CD8-positive, alpha-beta memory T cell (primary cell): ENCODE results near the gene RNF10. TPM values are rescaled to one million over a fixed set of nuclear protein-coding genes. Genes with fewer than 3 reads are reported as not detected.
"Not testable (repeated sequence)": the region's sequence is repeated elsewhere in the genome, so short reads cannot be mapped to it uniquely, and the experiment has no call there.

Source experiments
- CTCF ChIA-PET: fragments of 350-600 bp; sonication (Branson Sonifier 250); formaldehyde crosslinking; loops from one replicate; lab custom pipeline; 2021; ENCODE audit warnings: antibody characterized with exemption; lab: Charles Lee
- POLR2A ChIA-PET: fragments of 350-600 bp; sonication (Branson Sonifier 250); formaldehyde crosslinking; loops from one replicate; lab custom pipeline; 2021; ENCODE audit warnings: antibody characterized with exemption; lab: Charles Lee
- DNase-seq, 5 donors: peaks; one replicate each; pipeline versions ENCODE4 v3.0.0 to v3.0.0-alpha.2; 2020 to 2022; ENCODE audit warnings: mixed read lengths in 1 of 5
- H3K27ac ChIP-seq: one replicate; pipeline ENCODE4 v1.7.0; 2013; ENCODE audit warnings: low read depth, mild to moderate bottlenecking, low read length, moderate library complexity
- H3K27me3 ChIP-seq: 2 replicates; pipeline ENCODE4 v1.7.0; 2013; ENCODE audit warnings: low read length, mild to moderate bottlenecking; ENCODE audit not compliant: insufficient read depth, poor library complexity, severe bottlenecking
- H3K36me3 ChIP-seq: 2 replicates; pipeline ENCODE4 v1.7.0; 2013; ENCODE audit warnings: mild to moderate bottlenecking, low read length, moderate library complexity; ENCODE audit not compliant: insufficient read depth
- H3K4me1 ChIP-seq: 2 replicates; pipeline ENCODE4 v1.7.0; 2013; ENCODE audit warnings: mild to moderate bottlenecking, low read length, moderate library complexity; ENCODE audit not compliant: insufficient read depth
- H3K4me3 ChIP-seq: 2 replicates; pipeline ENCODE4 v1.7.0; 2013; ENCODE audit warnings: mild to moderate bottlenecking, low read length
- H3K9me3 ChIP-seq: 2 replicates; pipeline ENCODE4 v1.7.0; 2013; ENCODE audit warnings: mild to moderate bottlenecking, low read length
- H3K27ac Mint-ChIP-seq, 8 donors: one replicate each; pipeline ENCODE4 v1.8.0; 2020 to 2021; ENCODE audit warnings: mixed read lengths in 8 of 8, mild to moderate bottlenecking in 6 of 8, inconsistent platforms in 3 of 8, moderate library complexity in 3 of 8
- H3K27me3 Mint-ChIP-seq, 2 donors: one replicate each; pipeline ENCODE4 v1.8.0; 2020 to 2021; ENCODE audit warnings: mixed read lengths in 2 of 2, mild to moderate bottlenecking in 1 of 2, moderate library complexity in 1 of 2
- H3K36me3 Mint-ChIP-seq, 3 donors: one replicate each; pipeline ENCODE4 v1.8.0; 2020 to 2021; ENCODE audit warnings: mixed read lengths in 3 of 3, inconsistent platforms in 1 of 3, mild to moderate bottlenecking in 1 of 3
- H3K4me1 Mint-ChIP-seq, 3 donors: one replicate each; pipeline ENCODE4 v1.8.0; 2020 to 2021; ENCODE audit warnings: mixed read lengths in 3 of 3, inconsistent platforms in 1 of 3, mild to moderate bottlenecking in 1 of 3
- H3K4me3 Mint-ChIP-seq, 7 donors: one replicate each; pipeline ENCODE4 v1.8.0; 2020 to 2021; ENCODE audit warnings: mixed read lengths in 7 of 7, mild to moderate bottlenecking in 6 of 7, moderate library complexity in 4 of 7, inconsistent platforms in 2 of 7
- H3K9me3 Mint-ChIP-seq, 5 donors: one replicate each; pipeline ENCODE4 v1.8.0; 2020 to 2022; ENCODE audit warnings: mixed read lengths in 5 of 5, mild to moderate bottlenecking in 3 of 5, moderate library complexity in 2 of 5, inconsistent platforms in 1 of 5
- polyA plus RNA-seq: library from polyadenylated mRNA; unstranded; fragments of 300-500 nt; fragmentation: Illumina TruSeq; gene quantifications from one replicate; pipeline ENCODE4 v1.2.3, GENCODE V29; 2021
- total RNA-seq, 2 experiments: library from RNA; stranded (reverse); gene quantifications; one replicate each; pipeline ENCODE4 v1.2.3, GENCODE V29; 2021

Gene RNF10
- total and polyA plus RNA-seq, 3 experiments from 2014 or later = 134 to 205 (median 173) TPM

- H3K4me3 Mint-ChIP-seq = no peak overlapping the region
- ChIA-PET POLR2A (no interaction called here), CTCF (no interaction called here)
- H3K36me3 Mint-ChIP-seq = no peaks in the 10 kb centered on the region
- no peaks in the 10 kb centered on the region for H3K4me1 ChIP-seq
- no peaks in the 10 kb centered on the region for H3K9me3 Mint-ChIP-seq
- no peak for DNase-seq
- H3K36me3 ChIP-seq = no peaks in the 10 kb centered on the region
- H3K4me3 ChIP-seq = no peak overlapping the region
- no peaks in the 10 kb centered on the region for H3K9me3 ChIP-seq
- H3K27me3 ChIP-seq = no peaks in the 10 kb centered on the region
- peaks cover 0 to 5% of the 10 kb centered on the region in 2 donors for H3K27me3 Mint-ChIP-seq
- no peak overlapping the region for H3K27ac ChIP-seq
- H3K4me1 Mint-ChIP-seq = no peaks in the 10 kb centered on the region
- H3K27ac Mint-ChIP-seq = no peak overlapping the region
Measured at GRCh38 chr12:120610560-120610959, 76.4 kb downstream of the RNF10 start.

- not testable (repeated sequence) for H3K9me3 Mint-ChIP-seq
Measured at GRCh38 chr12:120611534-120611933, 77.4 kb downstream of the RNF10 start.

GRCh38 chr12:120614848-120615247 is 80.7 kb downstream of the RNF10 start:
- H3K27me3 ChIP-seq = peaks cover 6% of the 10 kb centered on the region
- no peaks in the 10 kb centered on the region for H3K36me3 Mint-ChIP-seq
- no peaks in the 10 kb centered on the region for H3K4me1 ChIP-seq
- H3K4me3 Mint-ChIP-seq = no peak overlapping the region
- H3K9me3 ChIP-seq = no peaks in the 10 kb centered on the region
- H3K9me3 Mint-ChIP-seq = peaks cover 0 to 1% (median 0%) of the 10 kb centered on the region in 5 donors
- ChIA-PET POLR2A (no interaction called here), CTCF (no interaction called here)
- H3K4me1 Mint-ChIP-seq = no peaks in the 10 kb centered on the region
- no peak overlapping the region for H3K27ac ChIP-seq
- DNase-seq = no peak
- peaks cover 15 to 22% of the 10 kb centered on the region in 2 donors for H3K27me3 Mint-ChIP-seq
- H3K36me3 ChIP-seq = no peaks in the 10 kb centered on the region
- no peak overlapping the region for H3K27ac Mint-ChIP-seq
- no peak overlapping the region for H3K4me3 ChIP-seq

More at GRCh38 chr12:120611534-120611933, 77.4 kb downstream of the RNF10 start:
- H3K27me3 ChIP-seq, H3K9me3 ChIP-seq, DNase-seq, POLR2A ChIA-PET, H3K4me3 ChIP-seq, H3K4me1 Mint-ChIP-seq, H3K27ac Mint-ChIP-seq, H3K4me1 ChIP-seq, H3K27me3 Mint-ChIP-seq, CTCF ChIA-PET, H3K36me3 ChIP-seq, H3K4me3 Mint-ChIP-seq, H3K36me3 Mint-ChIP-seq, H3K27ac ChIP-seq: not testable (repeated sequence)

- H3K27ac ChIP-seq, H3K9me3 Mint-ChIP-seq, POLR2A ChIA-PET, DNase-seq, CTCF ChIA-PET, H3K4me1 ChIP-seq, H3K9me3 ChIP-seq, H3K4me1 Mint-ChIP-seq, H3K4me3 Mint-ChIP-seq, H3K27ac Mint-ChIP-seq, H3K27me3 ChIP-seq, H3K4me3 ChIP-seq, H3K36me3 ChIP-seq, H3K36me3 Mint-ChIP-seq: not testable (repeated sequence)
- H3K27me3 Mint-ChIP-seq = peaks cover 13 to 41% of the 10 kb centered on the region in 2 donors
Measured at GRCh38 chr12:120617193-120617592, 83.0 kb downstream of the RNF10 start.

GRCh38 chr12:120617767-120618166 is 83.6 kb downstream of the RNF10 start:
- H3K4me1 ChIP-seq, CTCF ChIA-PET: not testable (repeated sequence)

GRCh38 chr12:120618954-120619615 is 84.9 kb downstream of the RNF10 start:
- Histone ChIP-seq H3K4me3 (no peak overlapping the region), H3K36me3 (no peaks in the 10 kb centered on the region), H3K27me3 (peaks cover 6% of the 10 kb centered on the region), H3K4me1 (no peaks in the 10 kb centered on the region), H3K9me3 (no peaks in the 10 kb centered on the region), H3K27ac (no peak overlapping the region)
- H3K4me1 Mint-ChIP-seq = no peaks in the 10 kb centered on the region
- H3K27ac Mint-ChIP-seq = no peak overlapping the region
- no peak overlapping the region for H3K4me3 Mint-ChIP-seq
- ChIA-PET CTCF (no interaction called here), POLR2A (interaction anchor here (0.6 kb wide), 1 partner anchor 595 kb away, joined by 3 read pairs; no protein-coding TSS in a partner anchor)
- peaks cover 0 to 2% (median 0%) of the 10 kb centered on the region in 5 donors for H3K9me3 Mint-ChIP-seq
- H3K27me3 Mint-ChIP-seq = peaks cover 13 to 45% of the 10 kb centered on the region in 2 donors
- no peaks in the 10 kb centered on the region for H3K36me3 Mint-ChIP-seq
- DNase-seq = no peak

More at GRCh38 chr12:120617767-120618166, 83.6 kb downstream of the RNF10 start:
- H3K4me3 Mint-ChIP-seq, H3K36me3 Mint-ChIP-seq, DNase-seq, H3K36me3 ChIP-seq, POLR2A ChIA-PET, H3K9me3 Mint-ChIP-seq, H3K27me3 ChIP-seq, H3K4me1 Mint-ChIP-seq, H3K27ac ChIP-seq, H3K4me3 ChIP-seq, H3K9me3 ChIP-seq: not testable (repeated sequence)
- H3K27me3 Mint-ChIP-seq = peaks cover 13 to 41% of the 10 kb centered on the region in 2 donors
- H3K27ac Mint-ChIP-seq = peak overlapping the region in 1 of 8 donors; percentile 65

- ChIA-PET CTCF (interaction anchor here (0.7 kb wide), 1 partner anchor 29 kb away, joined by 5 read pairs; no protein-coding TSS in a partner anchor), POLR2A (no interaction called here)
- H3K9me3 Mint-ChIP-seq = peaks cover 0 to 2% (median 0%) of the 10 kb centered on the region in 5 donors
- Histone ChIP-seq H3K4me3 (no peak overlapping the region), H3K27ac (no peak overlapping the region), H3K4me1 (no peaks in the 10 kb centered on the region), H3K9me3 (no peaks in the 10 kb centered on the region), H3K36me3 (no peaks in the 10 kb centered on the region), H3K27me3 (peaks cover 6% of the 10 kb centered on the region)
- no peaks in the 10 kb centered on the region for H3K36me3 Mint-ChIP-seq
- H3K27me3 Mint-ChIP-seq = peaks cover 13 to 45% of the 10 kb centered on the region in 2 donors
- H3K4me1 Mint-ChIP-seq = no peaks in the 10 kb centered on the region
- no peak for DNase-seq
- H3K27ac Mint-ChIP-seq = no peak overlapping the region
- no peak overlapping the region for H3K4me3 Mint-ChIP-seq
Measured at GRCh38 chr12:120620624-120621023, 86.5 kb downstream of the RNF10 start.

- peak in 1 of 5 donors; percentile 54 for DNase-seq
- no peaks in the 10 kb centered on the region for H3K36me3 ChIP-seq
- Mint-ChIP-seq H3K4me1 (no peaks in the 10 kb centered on the region), H3K27me3 (peaks cover 2 to 13% of the 10 kb centered on the region in 2 donors), H3K27ac (no peak overlapping the region), H3K36me3 (no peaks in the 10 kb centered on the region), H3K9me3 (peaks cover 0 to 2% (median 0%) of the 10 kb centered on the region in 5 donors), H3K4me3 (no peak overlapping the region)
- no peaks in the 10 kb centered on the region for H3K9me3 ChIP-seq
- no peak overlapping the region for H3K27ac ChIP-seq
- H3K4me3 ChIP-seq = no peak overlapping the region
- ChIA-PET POLR2A (no interaction called here), CTCF (interaction anchor here (1.1 to 2.0 kb wide), 4 partner anchors 21 to 42 kb away, joined by 3 to 7 read pairs (median 4); no protein-coding TSS in a partner anchor)
- H3K4me1 ChIP-seq = no peaks in the 10 kb centered on the region
- no peaks in the 10 kb centered on the region for H3K27me3 ChIP-seq
Measured at GRCh38 chr12:120625557-120626419, 91.6 kb downstream of the RNF10 start.
